ENCODE results near the gene MTO1.

MTO1 gene

GRCh38 chr6:73461537-73462350, at the start of gene MTO1:
Gene MTO1, plus strand, starts transcription at chr6:73461737. Its CDS starts 118 bp downstream, at chr6:73461855.
- H3K27ac ChIP-seq: peak within 1 kb of the TSS; percentile 96

GRCh38 chr6:73413102-73413501, 48.4 kb upstream of the MTO1 start:
- no peak overlapping the region for H3K27ac ChIP-seq
- TF ChIP-seq, protein P1, sequence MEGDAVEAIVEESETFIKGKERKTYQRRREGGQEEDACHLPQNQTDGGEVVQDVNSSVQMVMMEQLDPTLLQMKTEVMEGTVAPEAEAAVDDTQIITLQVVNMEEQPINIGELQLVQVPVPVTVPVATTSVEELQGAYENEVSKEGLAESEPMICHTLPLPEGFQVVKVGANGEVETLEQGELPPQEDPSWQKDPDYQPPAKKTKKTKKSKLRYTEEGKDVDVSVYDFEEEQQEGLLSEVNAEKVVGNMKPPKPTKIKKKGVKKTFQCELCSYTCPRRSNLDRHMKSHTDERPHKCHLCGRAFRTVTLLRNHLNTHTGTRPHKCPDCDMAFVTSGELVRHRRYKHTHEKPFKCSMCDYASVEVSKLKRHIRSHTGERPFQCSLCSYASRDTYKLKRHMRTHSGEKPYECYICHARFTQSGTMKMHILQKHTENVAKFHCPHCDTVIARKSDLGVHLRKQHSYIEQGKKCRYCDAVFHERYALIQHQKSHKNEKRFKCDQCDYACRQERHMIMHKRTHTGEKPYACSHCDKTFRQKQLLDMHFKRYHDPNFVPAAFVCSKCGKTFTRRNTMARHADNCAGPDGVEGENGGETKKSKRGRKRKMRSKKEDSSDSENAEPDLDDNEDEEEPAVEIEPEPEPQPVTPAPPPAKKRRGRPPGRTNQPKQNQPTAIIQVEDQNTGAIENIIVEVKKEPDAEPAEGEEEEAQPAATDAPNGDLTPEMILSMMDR (IDR thresholded peaks at IDR 0.05): no peak
- TF ChIP-seq ZFX (IDR thresholded peaks at IDR 0.05; ENCODE audit: borderline replicate concordance): no peak

More at GRCh38 chr6:73461537-73462350, at the start of gene MTO1:
- TF ChIP-seq, protein P1 (IDR thresholded peaks at IDR 0.05): no peak
- no peak for TF ChIP-seq ZFX (IDR thresholded peaks at IDR 0.05; ENCODE audit: borderline replicate concordance)

DNA sequence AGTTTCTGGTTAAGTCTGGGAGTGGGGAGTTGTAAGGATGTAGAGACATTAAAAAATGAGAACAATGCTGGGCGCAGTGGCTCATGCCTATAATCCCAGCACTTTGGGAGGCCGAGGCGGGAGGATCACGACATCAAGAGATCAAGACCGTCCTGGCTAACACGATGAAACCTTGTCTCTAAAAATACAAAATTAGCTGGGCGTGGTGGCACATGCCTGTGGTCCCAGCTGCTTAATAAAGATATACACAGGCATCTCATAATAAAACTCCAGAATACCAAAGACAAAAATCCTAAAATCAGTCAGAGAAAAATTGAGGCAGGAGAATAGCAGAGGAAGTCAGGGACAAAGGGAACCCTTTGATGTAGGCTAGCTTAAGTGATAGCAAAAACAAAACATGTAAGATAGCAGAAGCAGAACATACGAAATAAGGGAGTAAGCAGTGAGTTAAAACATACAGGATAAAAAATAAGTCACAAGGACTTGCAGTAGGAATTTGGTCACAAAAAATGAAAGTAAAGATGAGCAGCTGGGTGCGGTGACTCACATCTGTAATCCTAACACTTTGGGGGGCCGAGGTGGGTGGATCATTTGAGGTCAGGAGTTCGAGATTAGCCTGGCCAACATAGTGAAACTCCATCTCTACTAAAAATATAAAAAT, 43.3 kb upstream of the MTO1 start:
- no peak overlapping the region for H3K27ac ChIP-seq
- TF ChIP-seq, protein P1 (IDR thresholded peaks at IDR 0.05): no peak
- TF ChIP-seq ZFX (IDR thresholded peaks at IDR 0.05; ENCODE audit: borderline replicate concordance): no peak

DNA sequence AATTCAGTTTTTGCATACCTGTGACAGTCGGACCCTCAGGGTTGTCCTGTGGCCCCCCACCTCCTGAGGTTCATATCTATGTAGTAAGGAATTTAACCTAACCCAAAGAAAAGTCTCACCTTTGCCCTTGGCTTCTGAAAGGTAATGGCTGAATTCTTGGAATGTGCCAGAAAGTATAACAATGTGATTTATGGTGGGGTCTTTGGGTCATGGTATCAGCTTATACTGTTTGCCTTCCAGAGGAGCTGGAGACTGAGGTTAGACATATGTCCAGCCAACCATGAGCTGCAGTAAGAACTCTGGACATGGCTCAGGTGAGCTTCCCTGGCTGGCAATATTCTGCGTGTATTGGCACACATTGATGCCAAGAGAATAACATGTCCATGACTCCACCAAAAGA, 40.0 kb upstream of the MTO1 start:
- H3K27ac ChIP-seq: peak overlapping the region; percentile 15; the same call in 1 of the 2 replicates
- TF ChIP-seq, protein P1 (IDR thresholded peaks at IDR 0.05): no peak
- TF ChIP-seq ZFX (IDR thresholded peaks at IDR 0.05; ENCODE audit: borderline replicate concordance): no peak

DNA sequence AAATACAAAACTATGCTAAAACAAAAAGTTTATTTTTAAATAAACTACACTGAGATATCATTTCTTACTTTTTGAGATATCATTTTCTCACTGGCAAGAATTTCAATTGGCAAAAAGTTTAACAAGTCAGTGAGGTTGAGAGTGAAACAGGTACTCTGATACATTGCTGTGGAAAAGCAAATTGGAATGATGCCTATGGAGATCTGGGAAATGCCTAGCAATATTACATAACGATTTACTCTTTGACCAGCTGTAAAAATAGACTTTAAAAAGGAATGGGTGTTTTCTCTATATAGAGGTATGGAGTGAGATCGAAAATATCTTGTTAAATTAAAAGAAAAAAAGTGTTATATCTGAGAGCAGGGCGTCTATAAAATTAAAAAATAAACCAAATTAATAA, 26.3 kb upstream of the MTO1 start:
- TF ChIP-seq, protein P1 (IDR thresholded peaks at IDR 0.05): no peak
- TF ChIP-seq ZFX (IDR thresholded peaks at IDR 0.05; ENCODE audit: borderline replicate concordance): no peak
- H3K27ac ChIP-seq: no peak overlapping the region

DNA sequence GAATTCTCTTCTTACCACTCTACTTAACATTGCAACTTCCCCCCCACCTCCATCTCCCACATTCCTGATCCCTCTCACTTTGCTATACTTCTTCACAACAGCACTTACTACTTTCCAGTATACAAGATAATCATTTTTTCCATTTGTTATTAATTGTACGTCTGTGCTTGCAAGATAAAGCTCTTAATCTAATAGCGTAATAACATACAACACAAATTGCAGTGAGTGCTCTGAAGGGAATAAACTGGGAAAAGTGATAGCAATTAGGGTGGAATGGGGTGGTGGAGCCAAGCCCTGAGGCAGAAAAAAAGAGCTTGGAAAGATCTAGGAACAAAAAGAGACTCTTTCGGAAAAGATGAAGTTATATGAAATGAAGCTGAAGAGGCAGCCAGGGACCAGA, 18.0 kb upstream of the MTO1 start:
- TF ChIP-seq, protein P1 (IDR thresholded peaks at IDR 0.05): no peak
- no peak for TF ChIP-seq ZFX (IDR thresholded peaks at IDR 0.05; ENCODE audit: borderline replicate concordance)
- H3K27ac ChIP-seq: no peak overlapping the region
